ENCODE measurements around the gene SMARCD3.

DNA sequence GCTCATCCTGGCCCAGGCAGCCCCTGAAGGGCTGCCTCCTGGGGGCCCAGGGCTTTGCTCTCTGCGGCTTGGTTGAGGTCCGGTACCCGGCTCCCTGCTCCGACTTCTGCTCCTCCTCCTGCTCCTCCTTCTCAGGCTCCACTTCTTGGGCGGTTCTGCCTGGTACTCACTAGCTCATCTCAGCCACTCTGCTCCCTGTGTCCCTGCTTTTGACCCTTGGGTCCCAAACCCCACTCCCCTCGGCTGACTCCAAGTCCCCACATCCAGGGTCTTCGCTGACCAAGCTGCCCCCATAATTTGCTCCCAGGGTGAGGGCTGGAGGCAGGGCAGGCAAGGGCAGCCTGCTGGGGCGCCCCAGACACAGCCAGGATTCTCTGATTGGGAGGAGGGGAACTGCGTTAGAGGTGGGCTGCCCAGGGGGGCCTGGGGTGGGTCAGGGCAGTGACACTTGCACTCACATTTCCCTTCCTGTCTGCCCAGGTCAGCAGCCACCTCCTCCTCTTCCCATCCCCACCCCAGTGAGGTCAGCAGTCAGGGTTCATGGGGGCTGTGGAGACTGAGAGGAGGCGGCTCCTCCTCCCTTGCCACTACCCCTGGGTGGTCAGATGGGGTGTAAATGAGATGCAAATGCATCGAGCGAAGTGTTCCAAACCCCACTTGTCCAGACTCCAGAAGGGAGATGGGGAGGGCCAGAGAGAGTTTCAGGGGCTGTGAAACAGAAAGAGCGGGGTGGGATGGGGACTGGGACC lies 2.2 kb downstream of the SMARCD3 start:
- TF ChIP-seq, protein P1, sequence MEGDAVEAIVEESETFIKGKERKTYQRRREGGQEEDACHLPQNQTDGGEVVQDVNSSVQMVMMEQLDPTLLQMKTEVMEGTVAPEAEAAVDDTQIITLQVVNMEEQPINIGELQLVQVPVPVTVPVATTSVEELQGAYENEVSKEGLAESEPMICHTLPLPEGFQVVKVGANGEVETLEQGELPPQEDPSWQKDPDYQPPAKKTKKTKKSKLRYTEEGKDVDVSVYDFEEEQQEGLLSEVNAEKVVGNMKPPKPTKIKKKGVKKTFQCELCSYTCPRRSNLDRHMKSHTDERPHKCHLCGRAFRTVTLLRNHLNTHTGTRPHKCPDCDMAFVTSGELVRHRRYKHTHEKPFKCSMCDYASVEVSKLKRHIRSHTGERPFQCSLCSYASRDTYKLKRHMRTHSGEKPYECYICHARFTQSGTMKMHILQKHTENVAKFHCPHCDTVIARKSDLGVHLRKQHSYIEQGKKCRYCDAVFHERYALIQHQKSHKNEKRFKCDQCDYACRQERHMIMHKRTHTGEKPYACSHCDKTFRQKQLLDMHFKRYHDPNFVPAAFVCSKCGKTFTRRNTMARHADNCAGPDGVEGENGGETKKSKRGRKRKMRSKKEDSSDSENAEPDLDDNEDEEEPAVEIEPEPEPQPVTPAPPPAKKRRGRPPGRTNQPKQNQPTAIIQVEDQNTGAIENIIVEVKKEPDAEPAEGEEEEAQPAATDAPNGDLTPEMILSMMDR (conservative IDR thresholded peaks at IDR 0.05) = no peak
- no peak for TF ChIP-seq ZFX (IDR thresholded peaks at IDR 0.05)

Measured in C4-2B (cell line).